AG04449 (cell line): ENCODE measurements around the gene TMEM214.

ENCODE experiments used
- CTCF ChIA-PET: fragments of 350-600 bp; formaldehyde crosslinking; extraction: SDS; loops from one replicate; lab custom pipeline; 2021; ENCODE audit warnings: antibody characterized with exemption; lab: Yijun Ruan, JAX
- POLR2A ChIA-PET: fragments of 400-600, 350-600 bp; formaldehyde crosslinking; extraction: SDS; loops from one replicate; lab custom pipeline; 2020; ENCODE audit warnings: antibody characterized with exemption, inconsistent platforms; lab: Yijun Ruan, JAX
- DNase-seq: peaks from one replicate; pipeline ENCODE4 v3.0.0-alpha.2; 2010; ENCODE audit warnings: low read depth, low spot score
- H3K4me3 ChIP-seq: 2 replicates; pipeline ENCODE4 v1.5.1; 2011; ENCODE audit warnings: low read depth, mild to moderate bottlenecking, control low read depth, low read length
- CTCF ChIP-seq: IDR thresholded peaks from one replicate; pipeline ENCODE4 v1.5.1; 2011; ENCODE audit warnings: mild to moderate bottlenecking, moderate library complexity, low read length, control low read depth, inconsistent platforms; ENCODE audit not compliant: insufficient read depth; ENCODE audit errors: missing control alignments

Gene TMEM214

GRCh38 chr2:27007416-27008374 is 25.1 kb upstream of the TMEM214 start:
- H3K4me3 ChIP-seq = no peak overlapping the region
- CTCF ChIA-PET = interaction anchor here (1.2 to 18.4 kb wide), 4 partner anchors 9 to 162 kb away, joined by 3 to 663 read pairs (median 11); partner anchors contain the start of gene MAPRE3
- DNase-seq = no peak
- POLR2A ChIA-PET = no interaction called here
- TF ChIP-seq CTCF = no peak

- H3K4me3 ChIP-seq = no peak overlapping the region
- CTCF ChIA-PET = interaction anchor here (1.4 to 18.4 kb wide), 4 partner anchors 12 to 163 kb away, joined by 5 to 663 read pairs (median 10); partner anchors contain the start of gene MAPRE3
- no peak for TF ChIP-seq CTCF
- POLR2A ChIA-PET = no interaction called here
- DNase-seq = no peak
Measured at GRCh38 chr2:27008678-27009077, 24.1 kb upstream of the TMEM214 start.

- ChIA-PET POLR2A (no interaction called here), CTCF (interaction anchor here (1.0 to 18.4 kb wide), 5 partner anchors 12 to 163 kb away, joined by 3 to 663 read pairs (median 5); partner anchors contain the start of gene MAPRE3)
- H3K4me3 ChIP-seq = no peak overlapping the region
- TF ChIP-seq CTCF = no peak
- DNase-seq = no peak
Measured at GRCh38 chr2:27009083-27009482, 23.7 kb upstream of the TMEM214 start.

- DNase-seq = no peak
- ChIA-PET CTCF (interaction anchor here (1.0 to 18.4 kb wide), 5 partner anchors 13 to 164 kb away, joined by 3 to 663 read pairs (median 5); partner anchors contain the start of gene MAPRE3), POLR2A (no interaction called here)
- no peak overlapping the region for H3K4me3 ChIP-seq
- TF ChIP-seq CTCF = no peak
Measured at GRCh38 chr2:27009716-27010115, 23.0 kb upstream of the TMEM214 start.

GRCh38 chr2:27010139-27010538 is 22.6 kb upstream of the TMEM214 start:
- ChIA-PET POLR2A (no interaction called here), CTCF (interaction anchor here (1.0 to 18.4 kb wide), 6 partner anchors 13 to 164 kb away, joined by 3 to 663 read pairs (median 5); partner anchors contain the start of gene MAPRE3)
- no peak overlapping the region for H3K4me3 ChIP-seq
- TF ChIP-seq CTCF = no peak
- no peak for DNase-seq

GRCh38 chr2:27013738-27014137 is 19.0 kb upstream of the TMEM214 start:
- TF ChIP-seq CTCF = no peak
- ChIA-PET CTCF (interaction anchor here (1.1 to 18.4 kb wide), 4 partner anchors 10 to 168 kb away, joined by 3 to 663 read pairs (median 9); partner anchors contain the start of gene MAPRE3), POLR2A (interaction anchor here (0.6 kb wide), 1 partner anchor 151 kb away, joined by 3 read pairs; no protein-coding TSS in a partner anchor)
- no peak overlapping the region for H3K4me3 ChIP-seq
- no peak for DNase-seq
